GM15510 (cell line): ENCODE results near the gene MYL5.

Experiments
- POLR2A ChIP-seq: IDR thresholded peaks from 3 replicates; pipeline ENCODE4 v1.6.1; 2011; ENCODE audit warnings: borderline replicate concordance; ENCODE audit not compliant: insufficient read length; ENCODE audit errors: extremely low read depth

Gene MYL5

DNA sequence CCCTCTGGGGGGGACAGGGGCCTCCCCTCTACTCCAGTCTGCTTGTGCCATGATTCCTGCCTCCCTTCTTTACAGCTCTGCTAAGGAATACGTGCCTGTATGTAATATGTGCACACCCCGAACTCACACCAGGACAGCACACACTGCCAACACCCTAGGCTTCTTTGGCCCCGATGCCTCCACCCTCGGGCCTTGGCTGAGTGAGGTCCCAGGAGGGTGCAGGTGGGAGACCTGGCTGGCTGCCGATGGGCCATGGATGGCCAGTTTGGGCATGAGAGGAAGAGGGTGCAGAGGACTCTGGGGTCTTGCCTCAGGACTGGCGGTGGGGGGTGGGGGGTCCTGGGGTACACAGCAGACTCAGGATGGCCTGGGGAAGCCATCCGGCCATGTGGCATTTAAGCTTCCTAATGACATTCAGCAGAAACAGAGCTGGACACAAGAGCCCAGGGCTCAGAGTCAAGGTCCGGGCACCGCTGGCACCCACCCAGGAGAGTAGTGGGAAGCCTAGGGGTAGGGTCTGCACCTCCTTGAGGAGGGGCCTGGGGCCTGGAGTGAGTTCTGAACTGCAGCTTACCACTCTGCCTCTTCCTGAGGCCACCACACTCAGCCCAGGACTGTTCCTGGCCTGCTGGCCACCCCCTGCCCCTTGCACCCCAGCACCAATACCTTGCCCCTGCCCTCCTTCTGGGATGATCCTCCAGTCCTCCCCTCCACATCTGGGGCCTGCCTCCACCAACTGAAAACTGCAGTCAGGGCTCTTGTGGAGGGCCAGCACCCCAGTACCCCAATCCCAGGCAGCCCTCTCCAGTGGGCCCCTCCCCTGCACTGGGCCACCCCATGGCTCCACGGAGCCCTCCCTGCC lies 29.2 kb downstream of the MYL5 start:
- no peak for TF ChIP-seq POLR2A

- no peak for TF ChIP-seq POLR2A
Measured at GRCh38 chr4:704198-704891, 30.0 kb downstream of the MYL5 start.

DNA sequence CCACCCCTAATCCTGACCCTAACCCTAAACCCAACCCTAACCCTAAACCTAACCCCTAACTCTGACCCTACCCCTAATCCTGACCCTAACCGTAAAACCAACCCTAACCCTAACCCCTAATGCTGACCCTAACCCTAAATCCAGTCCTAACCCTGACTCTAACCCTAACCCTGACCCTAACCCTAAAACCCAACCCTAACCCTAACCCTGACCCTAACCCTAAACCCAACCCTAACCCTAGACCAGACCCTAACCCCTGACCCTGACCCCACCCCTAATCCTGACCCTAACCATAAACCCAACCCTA lies 30.6 kb downstream of the MYL5 start:
- TF ChIP-seq POLR2A, result no peak

- TF ChIP-seq POLR2A, result peak; percentile 59
Measured at GRCh38 chr4:705278-706082, 31.1 kb downstream of the MYL5 start, which contains the start of gene PCGF3. PCGF3 (plus strand) TSS chr4:705832; CDS start chr4:733681, 27,849 bp downstream.

- no peak for TF ChIP-seq POLR2A
Measured at GRCh38 chr4:706834-707598, 32.7 kb downstream of the MYL5 start.

- TF ChIP-seq POLR2A, result no peak
Measured at GRCh38 chr4:707929-708630, 33.7 kb downstream of the MYL5 start.

DNA sequence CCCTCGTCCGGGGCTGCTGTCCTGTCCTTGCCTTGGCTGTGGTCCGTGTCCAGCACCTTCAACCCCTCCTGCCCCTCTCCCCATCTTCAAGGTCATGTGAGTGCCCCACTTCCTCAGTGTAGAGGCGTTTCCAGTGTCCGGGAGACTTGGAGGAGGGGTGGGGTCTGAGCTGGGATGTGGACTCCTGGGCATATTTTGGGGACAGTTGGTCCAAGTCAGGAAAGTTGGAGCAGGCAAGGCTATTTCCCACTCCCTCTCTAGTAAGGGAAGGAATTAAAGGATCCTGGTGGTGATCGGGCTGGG lies 34.2 kb downstream of the MYL5 start:
- TF ChIP-seq POLR2A, result no peak

GRCh38 chr4:709348-709747 lies 35.0 kb downstream of the MYL5 start:
- no peak for TF ChIP-seq POLR2A

- no peak for TF ChIP-seq POLR2A
Measured at GRCh38 chr4:710116-710515, 35.8 kb downstream of the MYL5 start.

- no peak for TF ChIP-seq POLR2A
Measured at GRCh38 chr4:710916-711315, 36.6 kb downstream of the MYL5 start.

DNA sequence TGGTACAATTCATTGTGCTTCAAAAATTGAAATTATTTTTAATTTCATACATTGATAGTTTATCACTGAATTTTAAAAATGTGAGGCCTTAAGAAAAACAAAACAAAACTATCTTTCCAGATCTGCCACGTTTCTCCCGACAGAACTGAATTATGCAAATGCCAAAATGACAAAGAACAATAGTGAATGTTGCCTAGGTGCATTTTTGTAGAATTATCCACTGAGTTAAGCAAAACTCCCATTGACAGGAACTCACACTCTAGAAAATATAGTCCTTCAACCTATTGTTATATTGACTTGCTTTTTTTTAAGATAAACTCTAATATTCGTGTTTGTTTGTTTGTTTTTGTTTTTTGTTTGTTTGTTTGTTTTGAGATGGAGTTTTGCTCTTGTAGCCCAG lies 37.8 kb downstream of the MYL5 start:
- no peak for TF ChIP-seq POLR2A

DNA sequence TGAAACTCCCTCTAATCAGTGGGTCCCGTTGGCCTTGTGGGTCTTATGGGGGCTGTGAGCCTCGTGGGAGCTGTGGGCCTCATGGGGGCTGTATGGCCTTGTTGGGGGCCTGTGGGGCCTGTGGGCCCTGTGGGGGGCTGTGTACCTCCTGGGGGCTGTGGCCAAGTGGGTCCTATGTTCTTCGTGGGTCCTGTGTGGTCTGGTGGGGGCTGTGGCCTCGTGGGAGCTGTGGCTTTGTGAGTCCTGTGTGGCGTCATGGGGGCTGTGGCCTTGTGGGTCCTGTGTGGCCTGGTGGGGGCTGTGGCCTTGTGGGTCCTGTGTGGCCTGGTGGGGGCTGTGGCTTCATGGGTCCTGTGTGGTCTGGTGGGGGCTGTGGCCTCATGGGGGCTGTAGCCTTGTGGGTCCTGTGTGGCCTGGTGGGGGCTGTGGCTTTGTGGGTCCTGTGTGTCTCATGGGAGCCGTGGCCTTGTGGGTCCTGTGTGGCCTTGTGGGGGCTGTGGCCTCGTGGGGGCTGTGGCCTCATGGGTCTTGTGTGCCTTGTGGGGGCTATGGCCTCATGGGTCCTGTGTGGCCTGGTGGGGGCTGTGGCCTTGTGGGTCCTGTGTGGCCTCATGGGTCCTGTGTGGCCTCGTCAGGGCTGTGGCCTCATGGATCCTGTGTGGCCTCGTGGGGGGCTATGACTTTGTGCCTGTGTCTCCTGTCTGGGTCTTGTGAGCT lies 38.7 kb downstream of the MYL5 start:
- no peak for TF ChIP-seq POLR2A

GRCh38 chr4:714087-714486 lies 39.7 kb downstream of the MYL5 start:
- TF ChIP-seq POLR2A, result no peak

DNA sequence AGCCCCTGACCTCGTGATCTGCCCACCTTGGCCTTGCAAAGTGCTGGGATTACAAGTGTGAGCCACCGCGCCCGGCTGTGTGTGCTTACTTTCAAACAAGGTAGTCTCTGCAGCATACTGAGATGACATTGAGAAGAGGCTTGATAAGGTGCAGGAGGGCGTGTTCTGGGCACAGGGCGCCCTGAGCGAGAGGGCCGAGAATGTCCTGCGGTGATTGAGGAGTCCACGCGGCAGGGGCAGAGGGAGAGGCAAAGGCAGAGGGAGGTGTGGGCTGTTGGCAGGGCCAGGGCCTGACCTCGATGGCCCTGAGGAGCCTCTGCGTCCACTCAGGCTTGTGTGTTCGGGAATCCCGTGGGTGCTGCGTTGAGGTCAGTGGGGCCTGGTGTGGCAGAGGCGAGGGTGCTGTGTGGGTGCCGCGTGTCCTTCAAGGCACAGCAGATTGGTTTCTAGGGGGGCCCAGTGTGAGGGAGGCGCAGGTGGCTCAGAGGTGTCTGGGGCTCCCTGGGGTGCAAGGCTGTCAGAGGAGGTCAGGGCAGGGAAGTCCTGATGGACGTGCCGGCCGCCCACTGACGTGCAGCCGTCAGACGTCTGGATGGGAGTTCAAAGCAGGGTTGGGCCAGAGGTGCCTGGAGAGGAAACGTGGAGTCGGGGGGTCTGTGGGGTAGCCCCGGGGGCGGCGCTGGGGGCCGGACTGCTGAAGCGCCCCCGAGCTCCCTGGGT lies 43.4 kb downstream of the MYL5 start:
- TF ChIP-seq POLR2A, result no peak

- TF ChIP-seq POLR2A, result no peak
Measured at GRCh38 chr4:718460-718859, 44.1 kb downstream of the MYL5 start.
